ENCODE data around the gene POLE.

The POLE gene

GRCh38 chr12:132715874-132716273 is 28.7 kb upstream of the POLE start:
- DNase-seq (ENCODE audit: insufficient read length) (no peak), FAIRE-seq (no peak)
- no peak for TF ChIP-seq TAF1 (IDR thresholded peaks at IDR 0.05; ENCODE audit: borderline replicate concordance, low read depth, low read length)
- no peak for TF ChIP-seq POLR2A (IDR thresholded peaks at IDR 0.05; ENCODE audit: low read depth, low read length)
- no peak for TF ChIP-seq POLR2AphosphoS5 (IDR thresholded peaks at IDR 0.05; ENCODE audit: low read depth, low read length)

GRCh38 chr12:132713123-132713522 is 26.0 kb upstream of the POLE start:
- DNase-seq (ENCODE audit: insufficient read length), result no peak

GRCh38 chr12:132711080-132711843 is 24.1 kb upstream of the POLE start:
- no peak for DNase-seq (ENCODE audit: insufficient read length)
- FAIRE-seq, result peak; percentile 44
- TF ChIP-seq TAF1 (IDR thresholded peaks at IDR 0.05; ENCODE audit: borderline replicate concordance, low read depth, low read length), result no peak
- no peak for TF ChIP-seq POLR2A (IDR thresholded peaks at IDR 0.05; ENCODE audit: low read depth, low read length)
- no peak for TF ChIP-seq POLR2AphosphoS5 (IDR thresholded peaks at IDR 0.05; ENCODE audit: low read depth, low read length)

More at GRCh38 chr12:132713123-132713522, 26.0 kb upstream of the POLE start:
- no peak for TF ChIP-seq TAF1 (IDR thresholded peaks at IDR 0.05; ENCODE audit: borderline replicate concordance, low read depth, low read length)
- TF ChIP-seq POLR2A (IDR thresholded peaks at IDR 0.05; ENCODE audit: low read depth, low read length), result no peak
- no peak for TF ChIP-seq POLR2AphosphoS5 (IDR thresholded peaks at IDR 0.05; ENCODE audit: low read depth, low read length)
- no peak for FAIRE-seq

- TF ChIP-seq POLR2AphosphoS5 (IDR thresholded peaks at IDR 0.05; ENCODE audit: low read depth, low read length) (peak; percentile 88), POLR2A (IDR thresholded peaks at IDR 0.05; ENCODE audit: low read depth, low read length) (peak; percentile 91), TAF1 (IDR thresholded peaks at IDR 0.05; ENCODE audit: borderline replicate concordance, low read depth, low read length) (peak; percentile 16; the same call in 1 of the 2 replicates)
- peak; percentile 99 for FAIRE-seq
Measured at GRCh38 chr12:132710405-132711079, 23.4 kb upstream of the POLE start, which contains the start of gene PGAM5. Gene PGAM5, plus strand, starts transcription at chr12:132710842. Its CDS starts 35 bp downstream, at chr12:132710877.

DNA sequence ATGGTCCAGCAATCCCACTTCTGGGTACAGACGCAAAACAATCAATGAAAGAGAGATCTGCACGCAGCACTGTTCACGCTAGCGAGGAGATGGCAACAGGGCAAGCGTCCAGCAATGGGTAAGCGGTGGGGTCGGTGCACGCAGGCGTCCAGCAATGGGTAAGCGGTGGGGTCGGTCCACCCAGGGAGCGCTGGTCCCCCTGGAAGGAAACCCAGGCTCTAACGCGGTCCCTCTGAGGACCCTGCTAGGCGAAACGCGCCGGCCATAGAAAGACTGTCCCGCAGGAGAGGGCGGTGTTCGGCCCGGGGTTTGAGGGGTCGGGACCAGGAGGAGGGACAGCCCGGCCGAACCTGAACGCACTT is 22.9 kb upstream of the POLE start:
- TF ChIP-seq POLR2AphosphoS5 (IDR thresholded peaks at IDR 0.05; ENCODE audit: low read depth, low read length), result no peak
- TF ChIP-seq POLR2A (IDR thresholded peaks at IDR 0.05; ENCODE audit: low read depth, low read length), result no peak
- no peak for TF ChIP-seq TAF1 (IDR thresholded peaks at IDR 0.05; ENCODE audit: borderline replicate concordance, low read depth, low read length)
- no peak for FAIRE-seq

More at GRCh38 chr12:132710405-132711079, 23.4 kb upstream of the POLE start, which contains the start of gene PGAM5:
- peak; percentile 91 for DNase-seq (ENCODE audit: insufficient read length)

GRCh38 chr12:132708150-132708549 is 21.0 kb upstream of the POLE start:
- FAIRE-seq (no peak), DNase-seq (ENCODE audit: insufficient read length) (no peak)
- TF ChIP-seq TAF1 (IDR thresholded peaks at IDR 0.05; ENCODE audit: borderline replicate concordance, low read depth, low read length) (no peak), POLR2AphosphoS5 (IDR thresholded peaks at IDR 0.05; ENCODE audit: low read depth, low read length) (no peak), POLR2A (IDR thresholded peaks at IDR 0.05; ENCODE audit: low read depth, low read length) (no peak)

More for the DNA sequence above, 22.9 kb upstream of the POLE start:
- no peak for DNase-seq (ENCODE audit: insufficient read length)

GRCh38 chr12:132707241-132707640 is 20.1 kb upstream of the POLE start:
- DNase-seq (ENCODE audit: insufficient read length) (no peak), FAIRE-seq (no peak)

DNA sequence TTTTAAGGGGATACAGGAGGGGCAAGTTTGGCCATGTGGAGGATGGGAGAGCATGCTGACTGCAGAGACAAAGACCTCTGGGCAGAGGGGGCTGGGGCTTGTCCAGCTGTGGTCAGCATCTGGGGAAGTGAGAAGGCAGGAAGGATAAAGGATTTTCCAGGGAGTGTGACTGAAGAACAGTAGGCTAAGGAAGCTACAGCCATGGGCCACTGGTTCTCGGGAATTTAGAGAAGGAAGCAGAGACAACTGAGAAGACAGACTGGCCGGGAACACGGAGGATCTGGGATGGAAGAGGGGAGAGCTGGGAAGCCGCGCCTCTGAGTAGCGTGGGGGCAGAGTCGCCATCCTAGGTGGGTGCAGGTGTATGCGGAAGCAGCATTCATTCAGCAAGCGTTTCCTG is 16.5 kb upstream of the POLE start:
- no peak for TF ChIP-seq POLR2A (IDR thresholded peaks at IDR 0.05; ENCODE audit: low read depth, low read length)
- TF ChIP-seq TAF1 (IDR thresholded peaks at IDR 0.05; ENCODE audit: borderline replicate concordance, low read depth, low read length), result no peak
- no peak for TF ChIP-seq POLR2AphosphoS5 (IDR thresholded peaks at IDR 0.05; ENCODE audit: low read depth, low read length)
- no peak for DNase-seq (ENCODE audit: insufficient read length)
- no peak for FAIRE-seq

More at GRCh38 chr12:132707241-132707640, 20.1 kb upstream of the POLE start:
- no peak for TF ChIP-seq POLR2A (IDR thresholded peaks at IDR 0.05; ENCODE audit: low read depth, low read length)
- no peak for TF ChIP-seq POLR2AphosphoS5 (IDR thresholded peaks at IDR 0.05; ENCODE audit: low read depth, low read length)
- no peak for TF ChIP-seq TAF1 (IDR thresholded peaks at IDR 0.05; ENCODE audit: borderline replicate concordance, low read depth, low read length)

DNA sequence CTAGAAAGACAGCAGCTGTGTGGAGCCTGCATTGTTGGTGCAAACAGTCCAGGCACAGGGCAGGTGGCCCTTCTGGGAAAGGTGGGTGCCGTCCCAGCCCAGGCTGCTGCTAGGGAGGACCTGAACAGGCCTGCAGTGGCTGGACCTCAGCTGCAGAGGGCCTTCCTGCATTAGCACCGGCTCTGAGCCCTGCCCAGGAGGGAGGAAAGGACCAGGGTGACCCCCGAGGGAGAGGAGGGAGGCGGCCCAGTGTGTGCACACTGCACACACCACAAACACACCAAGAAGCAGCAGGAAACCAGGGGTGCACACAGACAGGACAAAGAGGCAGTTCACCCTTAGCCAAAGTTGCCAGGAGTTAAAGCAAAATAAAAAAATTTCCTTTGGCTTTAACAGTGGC is 15.5 kb upstream of the POLE start:
- TF ChIP-seq POLR2A (IDR thresholded peaks at IDR 0.05; ENCODE audit: low read depth, low read length), result no peak
- DNase-seq (ENCODE audit: insufficient read length) (no peak), FAIRE-seq (no peak)

DNA sequence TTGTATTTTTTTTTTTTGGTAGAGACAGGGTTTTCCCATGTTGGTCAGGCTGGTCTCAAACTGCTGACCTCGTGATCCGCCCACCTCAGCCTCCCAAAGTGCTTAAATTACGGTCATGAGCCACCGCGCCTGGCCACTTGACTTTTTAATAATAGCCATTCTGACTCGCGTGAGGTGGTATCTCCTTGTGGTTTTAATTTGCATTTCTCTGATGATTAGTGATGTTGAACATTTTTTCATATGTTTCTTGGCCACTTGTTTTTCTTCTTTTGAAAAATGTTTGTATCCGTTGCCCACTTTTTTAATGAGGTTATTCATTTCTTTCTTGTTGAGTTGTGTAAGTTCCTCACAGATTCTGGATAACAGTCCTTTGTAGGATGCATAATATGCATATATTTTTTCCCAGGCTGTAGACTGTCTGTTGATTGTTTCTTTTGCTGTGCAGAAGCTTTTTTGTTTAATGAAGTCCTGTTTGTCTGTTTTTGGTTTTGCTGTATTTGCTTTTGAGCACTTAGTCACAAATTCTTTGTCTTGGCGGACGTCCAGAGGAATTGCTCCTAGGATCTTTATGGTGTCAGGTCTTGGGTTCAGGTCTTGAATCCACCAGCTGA is 13.2 kb upstream of the POLE start:
- DNase-seq (ENCODE audit: insufficient read length) (no peak), FAIRE-seq (peak; percentile 79)
- no peak for TF ChIP-seq POLR2AphosphoS5 (IDR thresholded peaks at IDR 0.05; ENCODE audit: low read depth, low read length)
- no peak for TF ChIP-seq POLR2A (IDR thresholded peaks at IDR 0.05; ENCODE audit: low read depth, low read length)
- no peak for TF ChIP-seq TAF1 (IDR thresholded peaks at IDR 0.05; ENCODE audit: borderline replicate concordance, low read depth, low read length)

- DNase-seq (ENCODE audit: insufficient read length) (no peak), FAIRE-seq (no peak)
- TF ChIP-seq TAF1 (IDR thresholded peaks at IDR 0.05; ENCODE audit: borderline replicate concordance, low read depth, low read length) (no peak), POLR2AphosphoS5 (IDR thresholded peaks at IDR 0.05; ENCODE audit: low read depth, low read length) (no peak), POLR2A (IDR thresholded peaks at IDR 0.05; ENCODE audit: low read depth, low read length) (no peak)
Measured at GRCh38 chr12:132698341-132698740, 11.2 kb upstream of the POLE start.
